ENCODE results near the gene JARID2.

DNA sequence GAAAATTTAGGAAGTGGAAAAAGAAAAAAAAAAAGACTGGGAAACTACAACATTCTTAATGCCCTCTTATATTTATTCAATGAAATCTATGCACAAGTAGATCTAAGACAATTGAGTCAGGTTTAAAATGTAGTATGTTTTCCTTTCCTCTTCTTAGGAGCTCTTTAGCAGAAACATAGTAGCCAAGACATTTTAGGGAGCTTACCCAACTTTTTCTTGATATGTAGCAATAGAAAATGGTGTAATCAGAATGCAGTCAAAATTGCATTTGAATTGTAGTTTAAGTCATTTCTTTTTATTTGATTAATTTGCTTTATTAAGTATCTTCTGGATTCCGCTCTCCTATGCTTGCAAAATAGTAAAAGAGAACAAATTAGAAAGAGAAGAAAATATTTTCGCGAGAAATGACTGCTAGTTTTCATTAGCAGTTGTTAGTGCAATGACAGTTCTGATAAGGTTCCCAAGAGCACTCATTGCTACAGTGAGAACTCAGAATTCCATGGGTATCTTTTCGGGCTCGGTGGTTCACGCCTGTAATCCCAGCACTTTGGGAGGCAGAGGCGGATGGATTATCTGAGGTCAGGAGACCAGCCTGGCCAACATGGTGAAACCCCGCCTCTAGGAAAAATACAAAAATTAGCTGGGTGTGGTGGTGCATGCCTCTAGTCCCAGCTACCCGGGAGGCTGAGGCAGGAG lies 52.2 kb downstream of the JARID2 start:
- TF ChIP-seq GATA3 (IDR thresholded peaks at IDR 0.05; ENCODE audit: low read depth, low read length): no peak
- no peak for TF ChIP-seq GATA2 (IDR thresholded peaks at IDR 0.05; ENCODE audit: low read depth, low read length)

Data from SH-SY5Y (cell line).